Mucosa of descending colon (tissue), 3 donors: ENCODE data around the gene FKBP6. TPM values are rescaled to one million over a fixed set of nuclear protein-coding genes. Genes with fewer than 3 reads are reported as not detected.
"Not testable (repeated sequence)": the region's sequence is repeated elsewhere in the genome, so short reads cannot be mapped to it uniquely, and the experiment has no call there.

Experiments
- ATAC-seq: fragments of 200-7000 bp; cut with Tn5 transposase; one replicate; pipeline ENCODE4 v1.9.1; 2020; ENCODE audit warnings: mild to moderate bottlenecking, moderate library complexity
- DNase-seq, 3 donors: peaks; one replicate each; pipeline ENCODE4 v3.0.0-alpha.2; 2020
- H3K36me3 ChIP-seq: fragments of 200-600 bp; one replicate; pipeline ENCODE4 v1.8.0; 2021; ENCODE audit warnings: low read depth, mild to moderate bottlenecking
- H3K4me1 ChIP-seq: fragments of 200-600 bp; one replicate; pipeline ENCODE4 v1.8.0; 2021; ENCODE audit warnings: low read depth, mild to moderate bottlenecking
- H3K4me3 ChIP-seq: fragments of 200-600 bp; one replicate; pipeline ENCODE4 v1.8.0; 2021; ENCODE audit warnings: mild to moderate bottlenecking
- H3K9me3 ChIP-seq: fragments of 200-600 bp; one replicate; pipeline ENCODE4 v1.8.0; 2021; ENCODE audit warnings: mild to moderate bottlenecking
- intact Hi-C, 2 donors: fragments of 100-400 bp; cut with DNase I in 1 of 2; cut with micrococcal nuclease in 1 of 2; formaldehyde crosslinking; loops; one replicate each; pipeline versions ENCODE4 v1.11.0 to v1.11.1; 2022; cut with DNase I, micrococcal nuclease
- total RNA-seq, 3 donors: library from RNA; stranded (reverse); fragmentation: NEBNext Ultra II Directional in 2 of 3; extraction: Animal tissue kit (Norgen Biotek cat#: 25700) in 2 of 3; gene quantifications; one replicate each; pipeline versions ENCODE4 v1.2.1 to v1.2.4, GENCODE V29; 2021 to 2023
- TF ChIP-seq, protein P1 (sequence below): fragments of 200-600 bp; IDR thresholded peaks from one replicate; pipeline ENCODE4 v1.8.0; 2022; ENCODE audit warnings: antibody characterized with exemption, mild to moderate bottlenecking
- donor health status: DM: no; HTN: no; CAD: no; lungs with moderate emphysema.
- donor health status: DM: no; HTN: no; CAD: no.
- donor health status: DM: no; HTN: yes; CAD: no.

Gene FKBP6
- total RNA-seq, 3 donors from 2014 or later, result not detected

DNA sequence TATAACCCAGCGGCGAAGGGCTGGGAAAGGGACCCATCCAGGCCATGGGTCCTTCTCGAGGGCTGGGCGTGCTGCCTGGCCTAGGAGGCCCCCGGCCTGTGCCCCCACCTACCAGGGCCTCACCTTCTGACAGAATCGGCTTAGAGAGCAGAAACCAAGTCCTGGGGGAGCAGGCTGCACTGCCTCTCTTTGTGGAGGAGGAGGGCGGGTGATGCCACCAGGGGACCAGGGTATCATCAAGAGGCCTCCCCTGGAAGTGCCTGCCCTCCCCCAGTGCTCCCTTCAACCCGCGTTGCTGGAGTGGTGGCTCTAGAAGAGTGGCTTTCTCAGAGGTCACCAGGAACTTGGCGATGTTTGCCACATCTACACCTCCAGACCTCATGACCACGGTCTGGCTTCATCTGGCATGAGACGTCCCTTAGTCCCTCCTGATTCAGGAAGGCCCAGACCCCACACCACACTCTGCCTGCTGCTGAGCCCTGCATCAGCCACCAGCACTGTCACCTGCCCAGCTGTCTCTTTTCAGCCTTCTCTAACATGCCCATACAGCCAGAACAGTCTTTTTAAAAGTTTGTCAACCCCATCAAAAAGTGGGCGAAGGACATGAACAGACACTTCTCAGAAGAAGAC, 31.9 kb downstream of the FKBP6 start:
- H3K36me3 ChIP-seq, result no peaks in the 10 kb centered on the region
- no peaks in the 10 kb centered on the region for H3K9me3 ChIP-seq
- TF ChIP-seq, protein P1, sequence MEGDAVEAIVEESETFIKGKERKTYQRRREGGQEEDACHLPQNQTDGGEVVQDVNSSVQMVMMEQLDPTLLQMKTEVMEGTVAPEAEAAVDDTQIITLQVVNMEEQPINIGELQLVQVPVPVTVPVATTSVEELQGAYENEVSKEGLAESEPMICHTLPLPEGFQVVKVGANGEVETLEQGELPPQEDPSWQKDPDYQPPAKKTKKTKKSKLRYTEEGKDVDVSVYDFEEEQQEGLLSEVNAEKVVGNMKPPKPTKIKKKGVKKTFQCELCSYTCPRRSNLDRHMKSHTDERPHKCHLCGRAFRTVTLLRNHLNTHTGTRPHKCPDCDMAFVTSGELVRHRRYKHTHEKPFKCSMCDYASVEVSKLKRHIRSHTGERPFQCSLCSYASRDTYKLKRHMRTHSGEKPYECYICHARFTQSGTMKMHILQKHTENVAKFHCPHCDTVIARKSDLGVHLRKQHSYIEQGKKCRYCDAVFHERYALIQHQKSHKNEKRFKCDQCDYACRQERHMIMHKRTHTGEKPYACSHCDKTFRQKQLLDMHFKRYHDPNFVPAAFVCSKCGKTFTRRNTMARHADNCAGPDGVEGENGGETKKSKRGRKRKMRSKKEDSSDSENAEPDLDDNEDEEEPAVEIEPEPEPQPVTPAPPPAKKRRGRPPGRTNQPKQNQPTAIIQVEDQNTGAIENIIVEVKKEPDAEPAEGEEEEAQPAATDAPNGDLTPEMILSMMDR, result no peak
- peaks cover 7% of the 10 kb centered on the region for H3K4me1 ChIP-seq
- intact Hi-C loops, result no loop called here
- no peak for ATAC-seq
- H3K4me3 ChIP-seq, result no peak overlapping the region
- no peak for DNase-seq

DNA sequence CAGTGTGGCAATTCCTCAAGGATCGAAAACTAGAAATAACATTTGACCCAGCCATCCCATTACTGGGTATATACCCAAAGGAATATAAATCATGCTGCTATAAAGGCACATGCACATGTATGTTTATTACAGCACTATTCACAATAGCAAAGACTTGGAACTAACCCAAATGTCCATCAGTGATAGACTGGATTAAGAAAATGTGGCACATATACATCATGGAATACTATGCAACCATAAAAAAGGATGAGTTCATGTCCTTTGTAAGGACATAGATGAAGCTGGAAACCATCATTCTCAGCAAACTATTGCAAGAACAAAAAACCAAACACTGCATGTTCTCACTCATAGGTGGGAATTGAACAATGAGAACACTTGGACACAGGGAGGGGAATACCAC, 32.6 kb downstream of the FKBP6 start:
- H3K4me3 ChIP-seq, H3K4me1 ChIP-seq, intact Hi-C loops, ATAC-seq, H3K36me3 ChIP-seq, H3K9me3 ChIP-seq, DNase-seq: not testable (repeated sequence)

DNA sequence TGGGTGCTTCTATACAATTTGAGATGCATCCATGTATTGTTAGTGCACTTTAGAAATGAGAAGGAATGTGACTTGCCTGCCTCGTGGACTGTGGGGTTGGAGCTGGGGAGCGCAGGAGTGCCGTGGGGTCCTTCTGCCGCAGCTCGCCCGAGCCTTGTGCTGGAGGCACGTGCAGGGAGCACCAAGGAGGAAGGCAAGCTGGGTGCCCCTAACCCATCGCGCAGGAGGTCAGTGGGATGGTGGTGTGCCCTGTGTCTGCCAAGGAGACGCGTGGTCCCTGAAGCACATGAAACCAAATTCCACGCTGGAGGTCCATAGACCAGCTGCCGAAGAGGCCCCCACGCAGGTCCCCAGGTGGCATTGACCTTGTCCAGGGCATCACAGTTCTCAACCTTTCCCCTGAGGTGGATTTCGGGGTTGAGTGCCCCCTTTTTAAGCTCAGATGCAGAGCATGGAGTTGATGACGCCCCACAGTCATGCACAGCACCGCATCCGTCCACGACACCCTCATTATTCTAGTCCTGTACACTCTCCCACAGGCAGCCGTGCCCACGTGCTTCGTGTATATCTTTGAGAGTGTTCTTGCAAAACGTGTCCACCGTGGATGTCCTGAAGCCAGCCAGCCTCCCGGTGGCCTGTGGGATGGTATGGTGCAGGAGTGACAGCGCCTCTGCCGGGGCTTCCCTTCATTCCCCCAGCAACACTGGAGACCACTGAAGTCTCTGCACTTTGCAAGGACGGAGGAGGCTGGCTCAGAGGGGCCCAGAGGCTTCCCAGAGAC, 35.5 kb downstream of the FKBP6 start:
- H3K4me1 ChIP-seq, result peaks cover 3% of the 10 kb centered on the region
- H3K36me3 ChIP-seq, result no peaks in the 10 kb centered on the region
- intact Hi-C loops, result no loop called here
- H3K9me3 ChIP-seq, result no peaks in the 10 kb centered on the region
- H3K4me3 ChIP-seq, result no peak overlapping the region
- ATAC-seq, result no peak
- no peak for DNase-seq
- TF ChIP-seq, protein P1, result no peak

DNA sequence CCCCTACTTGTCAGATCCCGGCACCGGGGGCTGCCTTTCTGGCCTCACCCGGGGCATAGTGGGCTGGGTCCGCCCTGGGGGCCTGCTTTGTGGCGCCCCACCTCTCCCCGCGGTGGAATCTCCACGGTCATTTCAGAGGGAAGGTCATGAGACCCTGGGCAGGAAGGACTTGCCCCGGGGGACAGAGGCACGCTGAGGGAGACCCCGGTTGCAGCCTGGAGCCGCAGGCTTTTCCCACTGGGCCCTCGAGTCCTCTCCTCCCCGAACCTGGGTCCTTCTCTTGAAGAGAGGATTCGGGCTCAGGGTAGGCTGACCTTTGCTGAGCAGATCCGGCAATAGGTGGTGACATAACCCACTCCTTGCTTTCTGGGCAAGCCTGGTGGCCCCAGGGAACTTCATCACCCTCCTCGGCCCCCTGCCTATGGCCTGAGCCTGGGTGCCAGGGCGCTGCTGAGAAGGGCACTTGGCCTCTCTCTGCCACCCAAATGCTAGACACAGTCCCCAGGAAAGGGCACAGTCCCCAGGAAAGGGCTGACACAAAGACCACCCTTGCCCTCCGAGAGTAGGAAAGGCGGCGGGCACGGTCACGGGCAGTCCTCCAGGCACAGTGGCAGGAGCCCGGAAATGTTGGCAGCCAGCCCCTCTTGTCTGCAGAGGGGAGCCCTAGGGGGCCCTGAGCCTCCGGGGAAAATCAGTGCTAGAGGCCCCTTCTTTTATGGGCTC, 36.2 kb downstream of the FKBP6 start:
- TF ChIP-seq, protein P1, result no peak
- H3K4me3 ChIP-seq, result no peak overlapping the region
- DNase-seq, result no peak
- ATAC-seq, result no peak
- no peaks in the 10 kb centered on the region for H3K36me3 ChIP-seq
- H3K9me3 ChIP-seq, result no peaks in the 10 kb centered on the region
- intact Hi-C loops, result no loop called here
- no peaks in the 10 kb centered on the region for H3K4me1 ChIP-seq

DNA sequence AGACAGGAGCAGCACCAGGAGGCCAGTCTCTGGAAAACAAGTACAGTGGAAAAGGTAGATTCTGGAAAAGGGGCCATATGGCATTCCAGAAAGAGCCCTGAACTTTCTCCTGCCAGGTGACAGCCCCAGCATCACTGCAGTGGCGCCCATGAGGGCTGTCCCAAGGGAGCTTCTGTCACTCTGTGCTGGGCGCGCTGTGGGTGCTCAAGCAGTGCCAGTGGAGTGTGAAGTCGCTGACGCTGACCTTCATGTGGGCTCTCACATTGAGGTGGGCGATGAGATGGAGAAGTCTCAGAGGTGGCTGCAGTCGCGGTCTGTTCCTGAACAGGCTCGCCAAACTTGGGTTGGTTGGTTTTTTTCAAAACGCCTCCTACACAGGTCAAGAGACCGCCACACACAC, 38.2 kb downstream of the FKBP6 start:
- Histone ChIP-seq H3K36me3 (no peaks in the 10 kb centered on the region), H3K4me3 (no peak overlapping the region), H3K9me3 (no peaks in the 10 kb centered on the region), H3K4me1 (no peaks in the 10 kb centered on the region)
- intact Hi-C loops, result no loop called here
- TF ChIP-seq, protein P1, result no peak
- ATAC-seq (no peak), DNase-seq (no peak)

DNA sequence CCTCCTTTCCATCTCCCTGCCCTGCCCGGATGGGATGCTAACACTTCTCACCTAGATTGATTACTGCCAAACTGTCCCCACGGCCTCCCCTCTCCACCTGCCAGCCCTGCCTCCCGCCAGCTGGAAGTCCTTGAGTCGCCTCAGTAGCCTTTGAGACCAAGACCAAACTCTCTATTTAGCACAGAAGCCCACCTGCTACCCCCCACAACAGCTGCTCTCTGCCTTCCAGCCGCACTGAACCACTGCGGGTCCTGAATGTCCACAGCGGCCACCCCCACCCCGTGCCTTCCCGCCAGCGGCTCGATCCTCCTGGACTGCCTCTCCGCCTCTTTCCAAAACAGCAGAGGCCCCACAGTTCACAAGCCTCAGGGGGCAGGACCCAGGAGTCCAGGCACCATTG, 39.0 kb downstream of the FKBP6 start:
- DNase-seq, result no peak
- no peaks in the 10 kb centered on the region for H3K4me1 ChIP-seq
- intact Hi-C loops, result no loop called here
- no peaks in the 10 kb centered on the region for H3K36me3 ChIP-seq
- H3K9me3 ChIP-seq, result no peaks in the 10 kb centered on the region
- no peak for ATAC-seq
- TF ChIP-seq, protein P1, result no peak
- H3K4me3 ChIP-seq, result no peak overlapping the region
